GM18517 (cell line): Measurements from ENCODE around the gene ASPHD2.

Experiments used
- ATAC-seq: cut with Tn5 transposase; IDR thresholded peaks from one replicate; pipeline ENCODE4 v1.9.1; 2021; ENCODE audit warnings: mild to moderate bottlenecking, moderate library complexity; ENCODE audit not compliant: unreplicated experiment

Gene ASPHD2

DNA sequence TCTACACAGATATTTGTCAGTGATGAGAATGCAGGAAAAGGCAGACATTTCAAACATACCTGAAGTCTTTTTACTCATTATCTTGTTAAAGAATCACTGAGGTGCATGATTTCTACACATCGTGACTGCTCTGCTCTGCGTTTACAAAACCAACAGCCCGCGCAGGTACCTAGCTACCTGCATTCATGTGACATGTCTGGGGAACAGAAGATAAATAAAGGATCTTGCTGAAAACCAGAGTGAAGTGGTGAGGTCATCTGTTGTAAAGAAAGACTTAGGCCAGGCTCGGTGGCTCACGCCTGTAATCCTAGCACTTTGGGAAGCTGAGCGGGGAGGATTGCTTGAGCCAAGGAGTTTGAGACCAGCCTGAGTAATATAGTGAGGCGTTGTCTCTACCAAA is 15.7 kb downstream of the ASPHD2 start:
- no peak for ATAC-seq

DNA sequence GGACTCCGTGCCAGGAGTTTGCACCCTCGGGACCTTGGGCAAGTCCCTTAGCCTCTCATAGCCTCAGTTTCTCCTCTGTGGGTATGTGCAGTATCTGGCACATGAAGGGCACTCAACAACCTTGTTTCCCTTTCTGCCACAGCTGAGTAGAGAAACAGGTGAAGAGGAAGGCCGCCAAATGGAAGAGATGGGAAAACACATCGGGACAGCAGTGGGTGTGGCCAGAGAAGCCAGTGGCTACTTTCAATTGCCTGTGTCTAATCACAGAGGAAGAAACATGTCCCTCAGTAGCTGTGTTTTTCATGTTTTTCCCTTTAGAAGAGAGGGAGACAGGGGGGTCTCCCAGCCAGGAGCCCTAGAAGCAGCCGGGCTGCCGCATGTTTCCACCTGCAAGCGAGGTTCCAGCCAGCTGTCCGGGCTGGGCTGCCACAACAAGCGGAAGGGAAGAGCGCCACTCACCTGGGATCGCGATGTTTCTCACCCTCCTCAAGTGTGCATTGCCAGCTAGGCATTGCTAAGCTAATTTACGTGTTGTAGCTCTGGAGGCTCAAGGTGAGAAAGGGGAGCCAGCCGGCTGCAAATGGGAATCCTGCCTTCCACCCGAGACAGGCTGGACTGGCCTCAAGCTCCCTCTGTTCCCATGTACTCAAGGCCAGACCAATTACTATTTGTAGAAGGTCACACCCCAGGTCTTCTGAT is 16.7 kb downstream of the ASPHD2 start:
- ATAC-seq = no peak

DNA sequence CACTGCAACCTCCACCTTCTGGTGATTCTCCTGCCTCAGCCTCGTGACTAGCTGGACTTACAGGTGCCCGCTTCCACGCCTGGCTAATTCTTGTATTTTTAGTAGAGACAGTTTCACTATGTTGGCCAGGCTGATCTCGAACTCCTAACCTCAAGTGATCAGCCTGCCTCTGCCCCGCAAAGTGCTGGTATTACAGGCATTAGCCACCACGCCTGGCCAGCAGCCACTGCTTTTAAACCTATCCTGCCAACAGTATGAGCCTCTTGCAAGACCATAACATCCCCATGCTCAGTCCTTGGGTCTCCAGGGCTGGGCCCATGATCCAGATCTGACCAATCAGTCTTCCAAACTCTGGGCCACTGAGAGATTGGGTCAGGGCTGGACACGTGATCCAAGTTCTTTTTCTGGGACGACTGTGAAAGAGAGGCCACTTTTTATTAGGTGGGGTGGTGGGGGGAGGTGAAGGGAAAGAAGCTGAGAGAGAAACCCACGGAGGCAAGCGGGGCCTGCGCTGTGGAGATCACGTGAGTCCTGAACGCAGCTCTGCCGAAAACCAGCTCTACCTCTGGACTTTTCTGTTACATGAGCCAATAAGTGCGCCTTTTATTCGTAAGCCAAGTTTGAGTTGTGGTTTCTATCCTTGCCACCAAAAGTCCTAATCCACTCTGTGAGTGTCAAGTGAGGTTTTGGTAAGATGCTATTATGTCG is 17.9 kb downstream of the ASPHD2 start:
- no peak for ATAC-seq

GRCh38 chr22:26447584-26448329 is 18.7 kb downstream of the ASPHD2 start:
- no peak for ATAC-seq

DNA sequence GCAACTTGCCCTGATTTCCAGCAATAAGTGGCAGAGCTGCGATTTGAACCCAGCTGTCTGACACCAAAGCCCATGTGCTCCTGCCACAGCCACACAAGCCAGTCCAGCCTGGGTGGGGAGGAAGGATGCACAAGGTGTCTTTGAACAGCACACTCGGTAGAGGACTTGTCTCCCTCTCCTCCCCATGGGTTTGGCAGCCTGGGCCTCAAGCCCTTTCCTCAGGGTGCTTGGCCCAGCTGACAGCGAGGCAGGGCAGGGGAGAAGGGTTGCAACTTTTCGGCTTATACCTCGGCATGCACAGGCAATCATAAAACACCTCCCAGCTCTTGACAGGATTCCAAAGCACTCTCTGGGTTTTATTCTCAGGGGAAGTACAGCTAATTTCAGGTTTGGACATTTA is 19.3 kb downstream of the ASPHD2 start:
- no peak for ATAC-seq

DNA sequence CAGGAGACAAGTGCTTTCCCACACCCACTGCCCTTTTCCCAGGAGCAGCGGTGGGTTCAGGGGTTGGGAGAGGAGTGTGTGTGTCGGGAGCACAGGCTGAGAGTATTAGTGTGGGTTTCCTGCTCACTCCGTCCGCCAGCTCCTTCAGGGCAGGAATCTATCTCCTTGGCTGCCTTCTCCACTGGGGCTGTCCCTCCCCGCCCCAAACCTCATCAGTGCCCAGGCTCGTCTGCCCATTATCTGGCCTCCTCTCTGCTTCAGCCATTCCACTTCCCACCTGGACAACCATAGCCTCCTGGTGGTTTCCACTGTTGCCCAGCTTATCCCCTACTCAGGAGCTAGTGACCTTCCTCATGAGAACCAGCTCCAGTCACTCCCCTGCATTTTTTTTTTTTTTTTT is 19.9 kb downstream of the ASPHD2 start:
- ATAC-seq = no peak

DNA sequence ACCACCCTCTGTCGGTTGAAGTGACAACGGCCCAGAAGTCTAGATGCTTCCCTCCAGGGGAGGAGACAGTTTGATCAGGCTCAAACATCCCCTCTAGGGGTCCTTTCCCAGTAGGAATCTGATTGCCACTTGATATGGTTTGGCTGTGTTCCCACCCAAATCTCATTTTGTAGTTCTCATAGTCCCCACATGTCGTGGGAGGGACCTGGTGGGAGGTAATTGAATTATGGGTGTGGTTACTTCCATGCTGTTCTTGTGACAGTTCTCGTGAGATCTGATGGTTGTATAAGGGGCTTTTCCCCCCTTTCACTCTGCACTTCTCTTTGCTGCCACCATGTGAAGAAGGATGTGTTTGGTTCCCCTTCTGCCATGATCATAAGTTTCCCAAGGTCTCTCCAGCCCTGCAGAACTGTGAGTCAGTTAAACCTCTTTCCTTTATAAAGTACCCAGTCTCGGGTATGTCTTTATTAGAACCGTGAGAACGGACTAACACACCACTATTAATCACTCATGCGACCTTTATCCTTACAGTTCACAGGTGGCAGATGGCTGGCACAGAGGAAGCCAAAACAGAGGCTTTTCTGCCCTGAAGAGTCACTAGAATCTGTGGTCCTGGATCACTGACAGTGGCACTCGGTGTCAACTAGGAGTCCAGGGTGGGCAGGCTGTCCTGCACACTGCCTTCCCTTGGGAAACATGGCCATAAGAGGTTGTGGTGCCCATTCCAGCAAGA is 21.6 kb downstream of the ASPHD2 start:
- ATAC-seq = no peak

GRCh38 chr22:26452236-26453016 is 23.4 kb downstream of the ASPHD2 start:
- no peak for ATAC-seq

GRCh38 chr22:26453216-26453615 is 24.2 kb downstream of the ASPHD2 start:
- ATAC-seq = no peak

DNA sequence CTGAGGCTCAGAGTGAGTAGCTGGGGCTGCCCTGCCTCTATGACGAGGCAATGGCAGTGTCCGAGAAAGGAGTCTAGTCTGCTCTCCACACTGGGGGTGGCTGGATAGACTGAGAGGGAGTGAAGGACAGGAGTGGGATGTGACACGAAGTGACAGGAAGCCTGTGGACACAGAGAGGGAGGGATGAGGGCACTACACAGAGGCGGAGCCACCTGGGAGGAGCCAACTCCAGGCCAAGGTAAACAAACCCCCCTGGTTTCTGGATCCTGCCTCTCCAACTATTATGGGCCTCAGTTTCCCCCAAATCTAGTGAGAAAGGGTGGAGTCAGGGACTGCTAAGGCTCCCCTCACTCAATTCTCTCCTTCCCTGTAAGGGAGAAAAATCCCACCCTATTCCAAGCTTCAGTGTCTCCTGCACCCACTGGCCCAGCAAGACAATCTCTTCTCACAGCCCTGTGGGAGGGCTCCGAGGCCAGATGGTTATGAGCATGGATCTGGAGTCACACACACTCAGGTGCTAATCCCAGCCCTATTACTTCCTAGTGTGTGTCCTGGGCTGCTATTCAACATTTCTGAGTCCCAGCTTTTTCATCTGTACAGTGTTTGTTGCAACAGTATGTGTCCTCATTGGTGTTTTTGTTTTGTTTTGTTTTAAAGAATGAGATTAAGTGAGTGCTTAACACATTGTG is 24.9 kb downstream of the ASPHD2 start:
- no peak for ATAC-seq

- ATAC-seq = no peak
These were observed 28.7 kb downstream of the ASPHD2 start for GRCh38 chr22:26457661-26458272.

- no peak for ATAC-seq
These were observed 31.1 kb downstream of the ASPHD2 start for GRCh38 chr22:26460202-26460601.

DNA sequence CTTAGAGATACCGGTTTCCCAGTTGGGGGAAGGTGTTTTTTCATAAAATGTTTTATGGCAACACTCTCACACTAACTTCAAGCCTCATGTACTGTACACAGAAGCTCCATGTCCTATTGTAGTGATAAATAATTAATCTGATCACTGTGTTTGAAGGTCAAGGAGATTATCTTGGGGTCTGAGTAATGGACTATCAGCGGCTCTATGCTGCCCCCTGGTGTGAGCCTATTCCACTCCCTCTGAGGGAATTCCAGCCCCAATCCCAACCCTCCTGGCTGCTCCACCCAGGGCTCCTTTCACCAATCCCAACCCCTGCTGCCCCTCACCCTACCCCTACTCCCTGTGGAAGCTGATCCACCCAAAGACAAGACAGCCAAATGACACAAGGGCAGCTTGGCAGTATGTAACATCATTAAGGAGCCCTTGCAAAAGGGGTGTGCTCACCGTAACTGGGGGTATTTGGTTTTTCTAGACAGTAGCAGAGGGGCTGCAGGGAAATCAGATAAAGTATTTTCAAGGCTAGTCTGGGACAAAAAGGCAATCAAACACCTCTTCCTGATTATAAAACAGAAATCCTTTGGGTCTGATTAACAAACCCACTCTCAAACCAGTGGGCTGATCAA is 32.2 kb downstream of the ASPHD2 start:
- no peak for ATAC-seq

DNA sequence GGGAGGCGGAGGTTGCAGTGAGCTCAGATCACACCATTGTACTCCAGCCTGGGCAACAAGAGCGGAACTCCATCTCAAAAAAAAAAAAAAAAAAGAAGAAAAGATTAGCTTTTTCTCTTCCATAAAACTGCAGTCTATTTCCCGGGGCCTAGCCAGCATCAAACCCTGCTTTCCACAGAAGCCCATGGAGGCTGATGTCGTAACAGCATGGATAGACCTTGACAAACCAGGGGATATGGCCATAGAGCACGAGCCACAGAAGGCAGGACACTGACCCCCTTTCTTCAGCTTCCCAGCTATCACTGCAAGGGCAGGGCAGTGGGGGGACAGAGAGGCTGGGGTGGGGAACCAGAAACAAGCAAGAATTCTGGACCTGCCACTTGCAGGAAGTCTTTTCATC is 33.0 kb downstream of the ASPHD2 start:
- no peak for ATAC-seq

DNA sequence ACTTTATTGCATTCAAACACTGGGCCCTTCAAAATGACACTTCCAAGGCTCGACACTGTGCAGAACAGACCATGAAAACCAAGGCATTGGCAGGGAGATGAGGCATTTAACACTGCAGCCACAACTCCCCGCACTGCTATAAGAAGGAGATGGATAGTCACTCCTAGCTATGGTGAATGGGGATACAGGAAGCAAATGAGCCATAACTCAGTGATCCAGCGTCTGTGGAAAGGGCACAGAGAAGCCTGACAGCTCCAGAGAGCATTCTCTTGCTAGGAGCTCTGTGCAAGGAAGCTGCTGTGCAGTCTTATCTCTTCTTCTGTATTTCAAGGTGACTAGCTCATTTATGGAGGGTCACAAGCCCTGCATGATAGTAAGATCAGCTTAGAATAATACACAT is 33.6 kb downstream of the ASPHD2 start:
- ATAC-seq = no peak

- ATAC-seq = no peak
These were observed 34.1 kb downstream of the ASPHD2 start for GRCh38 chr22:26463101-26463661.

DNA sequence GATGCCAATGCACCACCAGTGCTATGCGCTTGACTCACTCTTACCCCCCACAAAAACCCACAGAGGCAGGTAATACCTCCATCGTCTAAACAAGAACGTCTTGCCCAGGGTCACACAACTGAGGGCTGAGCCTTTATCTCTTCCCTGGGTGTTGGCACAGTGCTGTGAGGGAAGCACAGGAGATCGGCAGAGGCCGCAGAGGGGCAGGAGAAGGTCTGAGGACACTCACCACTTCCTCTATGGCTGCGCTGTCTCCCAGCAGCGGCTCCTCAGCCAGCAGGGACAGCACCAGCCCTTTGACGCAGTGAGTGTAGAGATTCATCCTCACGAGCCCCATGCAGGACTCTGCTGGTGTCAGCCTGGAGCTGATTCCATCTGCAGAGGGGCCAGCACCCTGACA is 34.6 kb downstream of the ASPHD2 start:
- ATAC-seq = no peak

DNA sequence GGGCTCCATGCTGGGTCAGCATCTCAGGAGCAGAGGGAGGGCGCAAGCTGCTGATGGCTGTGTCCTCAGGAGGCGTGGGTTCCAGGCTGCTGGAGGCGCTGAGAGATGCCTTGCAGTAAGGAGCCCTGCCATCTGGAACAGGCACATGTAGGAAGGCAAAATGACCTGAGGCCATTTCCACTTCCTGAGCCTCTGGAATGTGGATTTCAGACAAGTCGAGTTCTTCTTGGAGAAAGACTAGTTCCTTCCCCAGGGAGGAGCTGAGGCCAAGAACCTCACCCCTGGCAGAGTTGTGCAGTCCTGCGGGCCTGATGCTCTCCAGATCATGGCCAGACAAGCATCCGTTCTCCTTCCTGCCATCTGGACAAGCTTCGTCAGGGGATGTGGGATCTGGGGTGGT is 35.3 kb downstream of the ASPHD2 start:
- no peak for ATAC-seq

GRCh38 chr22:26466196-26466595 is 37.1 kb downstream of the ASPHD2 start:
- no peak for ATAC-seq
